HCT116 (cell line): ENCODE measurements around the gene HCN2. TPM values are rescaled to one million over a fixed set of nuclear protein-coding genes. Genes with fewer than 3 reads are reported as not detected.

ENCODE experiments used
- ATAC-seq: fragments of 200-7000 bp; cut with Tn5 transposase; 2 replicates; pipeline ENCODE4 v1.9.1; 2020; ENCODE audit warnings: mild to moderate bottlenecking, moderate library complexity
- BruUV-seq: library from RNA; stranded (reverse); fragments of 400-500 nt; replicated peaks from 2 replicates; lab custom pipeline; 2021; lab: Mats Ljungman, UMichigan
- CTCF ChIA-PET: fragments of 300-600 bp; sonication (Branson Sonifier 250); formaldehyde crosslinking; loops from one replicate; lab custom pipeline; 2021; ENCODE audit warnings: antibody characterized with exemption; lab: Charles Lee
- POLR2A ChIA-PET: fragments of 300-600, 350-600 bp; sonication (Branson Sonifier 250); formaldehyde crosslinking; loops from one replicate; lab custom pipeline; 2021; ENCODE audit warnings: antibody characterized with exemption; lab: Charles Lee
- RAD21 ChIA-PET, 2 experiments: fragments of 300-600 bp; sonication (Branson Sonifier 250); formaldehyde crosslinking; loops; one replicate each; lab custom pipeline; 2023; ENCODE audit warnings: low total read pairs in 2 of 2; ENCODE audit not compliant: uncharacterized antibody in 2 of 2, unreplicated experiment in 2 of 2, low non-redundant PET in 1 of 2; lab: Charles Lee
- DNase-seq: peaks from one replicate; pipeline ENCODE4 v3.0.0-alpha.2; 2010; ENCODE audit warnings: low read depth, low spot score
- H2AFZ ChIP-seq: fragments of 200-600 bp; shearing (Covaris generic), sonication (generic); 2 replicates; pipeline ENCODE4 v1.6.1; 2017; ENCODE audit warnings: low read depth, mixed run types, mixed read lengths, antibody characterized with exemption, low read length; ENCODE audit not compliant: poor library complexity, severe bottlenecking
- H3K27ac ChIP-seq: 2 replicates; pipeline ENCODE4 v1.5.1; 2012; ENCODE audit warnings: low read depth, low read length
- H3K27me3 ChIP-seq: fragments of 200-600 bp; sonication (generic); 2 replicates; pipeline ENCODE4 v1.6.1; 2016; ENCODE audit warnings: mixed run types, low read length, mixed read lengths; ENCODE audit not compliant: insufficient read depth
- H3K36me3 ChIP-seq, 2 experiments: fragments of 200-500 bp in 1 of 2; fragments of 200-600 bp in 1 of 2; sonication (Bioruptor generic) in 1 of 2; sonication (generic) in 1 of 2; 2 replicates each; pipeline versions ENCODE4 v1.5.1 to v1.6.1; 2014 to 2016; ENCODE audit warnings: low read length in 2 of 2, inconsistent platforms in 1 of 2, mixed read lengths in 1 of 2, mixed run types in 1 of 2; ENCODE audit not compliant: insufficient read depth in 2 of 2, control insufficient read depth in 1 of 2
- H3K4me1 ChIP-seq, 2 experiments: fragments of 200-600 bp in 1 of 2; sonication (generic) in 1 of 2; 2 replicates each; pipeline versions ENCODE4 v1.5.1 to v1.6.1; 2012 to 2017; ENCODE audit warnings: low read length in 2 of 2, inconsistent platforms in 1 of 2, mild to moderate bottlenecking in 1 of 2, mixed read lengths in 1 of 2, mixed run types in 1 of 2, moderate library complexity in 1 of 2; ENCODE audit not compliant: insufficient read depth in 2 of 2, control insufficient read depth in 1 of 2
- H3K4me2 ChIP-seq: fragments of 200-600 bp; sonication (generic); 2 replicates; pipeline ENCODE4 v1.6.1; 2017; ENCODE audit warnings: mixed run types, low read length, mixed read lengths
- H3K4me3 ChIP-seq, 2 experiments: fragments of 200-600 bp in 1 of 2; sonication (generic) in 1 of 2; replicated peaks in 1 of 2; 2 replicates each; pipeline ENCODE4 v1.5.1; 2011 to 2016; ENCODE audit warnings: low read length in 2 of 2, control low read depth in 1 of 2, low read depth in 1 of 2, mild to moderate bottlenecking in 1 of 2, mixed read lengths in 1 of 2, mixed run types in 1 of 2
- H3K79me2 ChIP-seq: fragments of 200-600 bp; sonication (generic); 2 replicates; pipeline ENCODE4 v1.6.1; 2017; ENCODE audit warnings: mild to moderate bottlenecking, mixed run types, low read length, moderate library complexity, mixed read lengths; ENCODE audit not compliant: insufficient read depth
- H3K9ac ChIP-seq: fragments of 200-600 bp; sonication (generic); 2 replicates; pipeline ENCODE4 v1.6.1; 2016; ENCODE audit warnings: low read length, mixed read lengths
- H3K9me2 ChIP-seq: fragments of 200-600 bp; sonication (generic), shearing (Covaris generic); 2 replicates; pipeline ENCODE4 v1.6.1; 2017; ENCODE audit warnings: mixed run types, mild to moderate bottlenecking, moderate library complexity; ENCODE audit not compliant: insufficient read depth
- H3K9me3 ChIP-seq, 2 experiments: fragments of 200-500 bp in 1 of 2; fragments of 200-600 bp in 1 of 2; sonication (Bioruptor generic) in 1 of 2; sonication (generic) in 1 of 2; 2 replicates each; pipeline ENCODE4 v1.6.1; 2014 to 2017; ENCODE audit warnings: low read length in 2 of 2, mixed read lengths in 2 of 2, inconsistent platforms in 1 of 2, low read depth in 1 of 2, mild to moderate bottlenecking in 1 of 2, mixed run types in 1 of 2, moderate library complexity in 1 of 2; ENCODE audit not compliant: control insufficient read depth in 1 of 2, insufficient read depth in 1 of 2
- H4K20me1 ChIP-seq: fragments of 200-600 bp; sonication (generic), shearing (Covaris generic); 2 replicates; pipeline ENCODE4 v1.6.1; 2017; ENCODE audit warnings: mixed run types, mild to moderate bottlenecking, moderate library complexity; ENCODE audit not compliant: insufficient read depth
- ATF3 ChIP-seq: IDR thresholded peaks from 2 replicates; pipeline ENCODE4 v1.6.1; 2012
- ELF1 ChIP-seq: IDR thresholded peaks from 2 replicates; pipeline ENCODE4 v1.6.1; 2012; ENCODE audit warnings: low read depth, borderline replicate concordance
- EZH2phosphoT487 ChIP-seq: fragments of 200-600 bp; IDR thresholded peaks from 2 replicates; pipeline ENCODE4 v1.6.1; 2018; ENCODE audit warnings: antibody characterized with exemption, borderline replicate concordance
- JUND ChIP-seq: IDR thresholded peaks from 2 replicates; pipeline ENCODE4 v1.6.1; 2012
- RAD21 ChIP-seq: IDR thresholded peaks from 2 replicates; pipeline ENCODE4 v1.6.1; 2012; ENCODE audit warnings: low read depth, mild to moderate bottlenecking
- REST ChIP-seq: IDR thresholded peaks from 2 replicates; pipeline ENCODE4 v1.6.1; 2012; ENCODE audit warnings: low read depth
- ZFX ChIP-seq: fragments of 450-650 bp; IDR thresholded peaks from 2 replicates; pipeline ENCODE4 v1.6.1; 2017
- ZNF274 ChIP-seq: fragments of 200-500 bp; sonication (Bioruptor generic); IDR thresholded peaks from 2 replicates; pipeline ENCODE4 v1.6.1; 2014; ENCODE audit warnings: mild to moderate bottlenecking, low read depth, low read length, inconsistent platforms
- intact Hi-C: fragments of 100-400 bp; cut with micrococcal nuclease; formaldehyde crosslinking; loops from 2 replicates; pipeline ENCODE4 v1.10.0; 2022
- total RNA-seq: library from RNA; stranded (reverse); gene quantifications from one replicate; pipeline ENCODE4 v1.2.1, GENCODE V29; 2021; ENCODE audit not compliant: unreplicated experiment
- TF ChIP-seq, protein P1 (sequence below): IDR thresholded peaks from 2 replicates; pipeline ENCODE4 v1.6.1; 2012

HCN2 gene
- total RNA-seq, 1 experiment from 2014 or later: 2.4 TPM

- no peak for ATAC-seq
- Histone ChIP-seq H3K79me2 (no peaks in the 10 kb centered on the region), H3K27ac (no peak overlapping the region), H3K36me3 (no peaks in the 10 kb centered on the region), H3K9me2 (no peaks in the 10 kb centered on the region), H3K4me2 (no peak overlapping the region), H3K27me3 (no peaks in the 10 kb centered on the region), H3K9me3 (no peaks in the 10 kb centered on the region), H3K4me3 (no peak overlapping the region), H3K9ac (no peak overlapping the region), H3K4me1 (peaks cover 15 to 22% of the 10 kb centered on the region in 2 experiments), H2AFZ (no peak overlapping the region), H4K20me1 (no peaks in the 10 kb centered on the region)
- no peak for DNase-seq
- RAD21 ChIA-PET: no interaction called here
- no TSS peak for BruUV-seq
- POLR2A ChIA-PET: no interaction called here
- intact Hi-C loops: no loop called here
- CTCF ChIA-PET: no interaction called here
- TF ChIP-seq EZH2phosphoT487: no peak
- TF ChIP-seq RAD21: no peak
- no peak for TF ChIP-seq ATF3
- TF ChIP-seq ELF1: no peak
- no peak for TF ChIP-seq JUND
- TF ChIP-seq, protein P1, sequence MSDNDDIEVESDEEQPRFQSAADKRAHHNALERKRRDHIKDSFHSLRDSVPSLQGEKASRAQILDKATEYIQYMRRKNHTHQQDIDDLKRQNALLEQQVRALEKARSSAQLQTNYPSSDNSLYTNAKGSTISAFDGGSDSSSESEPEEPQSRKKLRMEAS: no peak
- no peak for TF ChIP-seq ZNF274
Measured at GRCh38 chr19:590750-591098, 1.0 kb downstream of the HCN2 start.

GRCh38 chr19:591099-591958, 1.6 kb downstream of the HCN2 start:
- H3K79me2 ChIP-seq: no peaks in the 10 kb centered on the region
- no peaks in the 10 kb centered on the region for H4K20me1 ChIP-seq
- H3K27ac ChIP-seq: no peak overlapping the region
- no peak overlapping the region for H3K4me3 ChIP-seq
- ATAC-seq: no peak
- H3K9me3 ChIP-seq: no peaks in the 10 kb centered on the region
- H2AFZ ChIP-seq: no peak overlapping the region
- BruUV-seq: no TSS peak
- no peak for DNase-seq
- H3K4me1 ChIP-seq: peaks cover 15 to 22% of the 10 kb centered on the region in 2 experiments
- no peaks in the 10 kb centered on the region for H3K36me3 ChIP-seq
- no peaks in the 10 kb centered on the region for H3K9me2 ChIP-seq
- ChIA-PET CTCF (no interaction called here), POLR2A (no interaction called here), RAD21 (no interaction called here)
- peak; percentile 94 for TF ChIP-seq REST
- no peak for TF ChIP-seq ZFX
- intact Hi-C loops: no loop called here
- H3K27me3 ChIP-seq: no peaks in the 10 kb centered on the region
- H3K9ac ChIP-seq: no peak overlapping the region
- no peak overlapping the region for H3K4me2 ChIP-seq
